Subcutaneous adipose tissue (tissue), 4 donors: Measurements from ENCODE around the gene TSPAN11. TPM values are rescaled to one million over a fixed set of nuclear protein-coding genes. Genes with fewer than 3 reads are reported as not detected.

Experiments
- CTCF ChIP-seq: fragments of 450-650 bp; IDR thresholded peaks from one replicate; pipeline ENCODE4 v1.5.1; 2016; ENCODE audit warnings: low read depth, mild to moderate bottlenecking, control low read depth, antibody characterized with exemption, moderate library complexity
- total RNA-seq, 4 donors: library from RNA; depleted of rRNA; stranded (reverse); fragments of >200 nt; gene quantifications; one replicate each; pipeline ENCODE4 v1.1.0, GENCODE V29; 2016

The TSPAN11 gene
- total RNA-seq, 4 donors from 2014 or later = 0.19 to 1.4 (median 0.22) TPM; not detected in 1

GRCh38 chr12:30930641-30931040 lies 4.1 kb downstream of the TSPAN11 start:
- TF ChIP-seq CTCF = no peak

GRCh38 chr12:30932881-30933280 lies 6.3 kb downstream of the TSPAN11 start:
- TF ChIP-seq CTCF = no peak

- no peak for TF ChIP-seq CTCF
These were observed 8.3 kb downstream of the TSPAN11 start for GRCh38 chr12:30934811-30935210.

- no peak for TF ChIP-seq CTCF
These were observed 9.5 kb downstream of the TSPAN11 start for GRCh38 chr12:30936036-30936435.

GRCh38 chr12:30939234-30939633 lies 12.7 kb downstream of the TSPAN11 start:
- TF ChIP-seq CTCF = no peak

- TF ChIP-seq CTCF = no peak
These were observed 15.9 kb downstream of the TSPAN11 start for GRCh38 chr12:30942486-30942885.

- TF ChIP-seq CTCF = no peak
These were observed 16.4 kb downstream of the TSPAN11 start for GRCh38 chr12:30942936-30943335.
